ENCODE results near the gene UGT2A1.
"Not testable (repeated sequence)": the region's sequence is repeated elsewhere in the genome, so short reads cannot be mapped to it uniquely, and the experiment has no call there.

Gene UGT2A1

GRCh38 chr4:69668680-69669079 is 15.6 kb upstream of the UGT2A1 start:
- ChIA-PET POLR2A (no interaction called here), CTCF (interaction anchor here (0.8 to 1.4 kb wide), 2 partner anchors 12 to 21 kb away, joined by 3 to 4 read pairs; no protein-coding TSS in a partner anchor)
- no peak for TF ChIP-seq CTCF (IDR thresholded peaks at IDR 0.05; ENCODE audit: control extremely low read depth, extremely low read depth, low read depth, missing control alignments)
- no peak for DNase-seq (ENCODE audit: extremely low spot score)

- DNase-seq (ENCODE audit: extremely low spot score); CTCF ChIA-PET: not testable (repeated sequence)
Observed at GRCh38 chr4:69664009-69664408, 11.0 kb upstream of the UGT2A1 start.

DNA sequence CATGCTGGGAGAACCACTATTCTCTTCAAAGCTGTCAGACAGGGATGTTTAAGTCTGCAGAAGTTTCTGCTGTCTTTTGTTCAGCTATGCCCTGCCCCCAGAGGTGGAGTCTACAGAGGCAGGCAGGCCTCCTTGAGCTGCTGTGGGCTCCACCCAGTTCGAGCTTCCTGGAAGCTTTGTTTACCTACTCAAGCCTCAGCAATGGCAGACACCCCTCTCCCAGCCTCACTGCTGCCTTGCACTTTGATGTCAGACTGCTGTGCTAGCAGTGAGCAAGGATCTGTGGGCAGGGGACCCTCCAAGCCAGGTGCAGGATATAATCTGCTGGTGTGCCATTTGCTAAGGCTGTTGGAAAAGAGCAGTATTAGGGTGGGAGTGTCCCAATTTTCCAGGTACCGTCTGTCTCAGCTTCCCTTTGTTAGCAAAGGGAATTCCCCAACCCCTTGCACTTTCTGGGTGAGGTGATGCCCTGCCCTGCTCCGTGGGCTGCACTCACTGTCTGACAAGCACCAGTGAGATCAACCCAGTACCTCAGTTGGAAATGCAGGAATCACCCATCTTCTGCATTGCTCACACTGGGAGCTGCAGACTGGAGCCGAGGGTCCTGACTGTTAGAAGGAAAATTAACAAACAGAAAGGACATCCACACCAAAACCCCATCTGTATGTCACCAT is 8.2 kb upstream of the UGT2A1 start:
- POLR2A ChIA-PET; CTCF ChIA-PET; DNase-seq (ENCODE audit: extremely low spot score): not testable (repeated sequence)

More at GRCh38 chr4:69664009-69664408, 11.0 kb upstream of the UGT2A1 start:
- POLR2A ChIA-PET, result not testable (repeated sequence)

DNA sequence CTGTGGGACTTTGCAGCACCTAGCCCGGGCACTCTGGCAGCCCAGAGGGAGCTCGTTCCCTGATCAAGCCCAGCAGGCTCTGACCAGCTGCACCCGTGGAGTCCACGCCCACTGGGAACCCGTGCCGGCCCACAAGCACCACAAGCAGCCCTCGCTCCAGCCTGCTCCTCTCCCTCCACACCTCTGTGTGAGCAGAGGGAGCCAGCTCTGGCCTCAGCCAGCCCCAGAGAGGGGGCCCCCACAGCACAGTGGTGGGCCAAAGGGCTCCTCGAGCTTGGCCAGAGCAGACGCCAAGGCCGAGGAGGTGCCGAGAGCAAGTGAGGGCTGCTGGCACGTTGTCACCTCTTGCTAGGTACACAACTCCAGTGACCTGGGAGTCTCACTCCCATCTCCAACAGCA is 5.1 kb upstream of the UGT2A1 start:
- CTCF ChIA-PET, result no interaction called here
- POLR2A ChIA-PET, result no interaction called here
- DNase-seq (ENCODE audit: extremely low spot score), result no peak
- TF ChIP-seq CTCF (IDR thresholded peaks at IDR 0.05; ENCODE audit: control extremely low read depth, extremely low read depth, low read depth, missing control alignments), result no peak

DNA sequence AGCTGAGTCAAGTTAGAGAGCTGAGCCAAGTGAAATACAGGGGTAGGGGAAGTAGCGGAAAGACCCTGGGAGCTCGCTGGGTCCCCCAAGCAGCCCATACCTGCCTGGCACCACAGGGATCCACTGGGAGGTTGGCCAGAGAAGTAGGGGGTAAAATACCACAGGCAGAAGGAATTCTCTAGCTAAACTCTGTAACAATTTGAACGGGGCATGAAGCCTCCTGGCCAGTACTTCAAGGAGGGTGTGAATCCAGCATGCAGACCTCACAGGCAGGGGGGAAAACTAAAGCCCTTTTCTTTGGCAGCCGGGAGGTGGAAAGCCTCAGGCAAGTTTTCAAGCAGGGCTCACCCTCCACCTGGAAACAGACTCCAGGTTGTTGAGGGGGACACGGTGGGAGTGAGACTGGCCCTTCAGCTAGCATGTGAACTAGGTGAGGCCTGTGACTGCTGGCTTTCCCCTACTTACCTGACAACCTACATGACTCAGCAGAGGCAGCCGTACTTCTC is 3.7 kb upstream of the UGT2A1 start:
- no peak for DNase-seq (ENCODE audit: extremely low spot score)
- no peak for TF ChIP-seq CTCF (IDR thresholded peaks at IDR 0.05; ENCODE audit: control extremely low read depth, extremely low read depth, low read depth, missing control alignments)
- ChIA-PET POLR2A (no interaction called here), CTCF (no interaction called here)

DNA sequence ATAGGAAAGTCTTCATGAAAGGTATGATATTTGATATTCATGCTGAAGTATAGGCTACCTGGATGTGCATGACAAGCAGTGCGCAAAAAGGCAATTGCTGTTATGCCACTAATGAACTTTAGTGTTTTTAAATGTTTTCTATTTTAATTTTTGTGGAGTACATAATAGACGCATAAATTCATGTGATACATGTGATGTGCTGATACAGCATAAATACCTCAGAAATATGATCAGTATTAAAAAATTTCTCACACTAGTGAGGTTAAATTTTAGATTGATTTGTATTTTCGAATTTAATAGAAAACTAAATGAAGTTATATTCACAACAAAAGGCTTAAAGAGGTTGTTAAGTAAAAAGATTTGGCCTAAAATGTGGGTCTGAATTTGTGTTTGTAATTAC is 2.2 kb downstream of the UGT2A1 start:
- no peak for TF ChIP-seq CTCF (IDR thresholded peaks at IDR 0.05; ENCODE audit: control extremely low read depth, extremely low read depth, low read depth, missing control alignments)
- ChIA-PET POLR2A (no interaction called here), CTCF (interaction anchor here (1.2 kb wide), 1 partner anchor 28 kb away, joined by 3 read pairs; no protein-coding TSS in a partner anchor)
- DNase-seq (ENCODE audit: extremely low spot score), result no peak

DNA sequence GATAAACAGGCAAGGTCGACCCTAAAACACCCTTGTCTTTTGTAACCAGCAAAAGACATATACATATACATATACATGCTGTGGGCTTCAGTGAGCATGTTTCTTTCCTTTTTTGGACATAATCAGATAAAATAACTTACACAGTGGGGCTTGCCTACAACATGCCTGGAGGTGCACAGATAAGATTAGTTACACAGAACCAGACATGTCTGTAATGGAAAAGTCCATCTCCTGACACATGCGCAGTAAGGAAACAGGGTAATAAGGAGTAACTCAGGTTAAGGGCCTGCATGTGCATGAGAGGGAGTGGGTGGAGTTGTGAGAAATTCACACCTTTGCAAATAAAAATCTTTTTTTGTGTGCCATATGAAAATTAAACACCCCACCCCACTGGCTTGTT is 3.4 kb downstream of the UGT2A1 start:
- ChIA-PET POLR2A (no interaction called here), CTCF (no interaction called here)
- no peak for TF ChIP-seq CTCF (IDR thresholded peaks at IDR 0.05; ENCODE audit: control extremely low read depth, extremely low read depth, low read depth, missing control alignments)
- no peak for DNase-seq (ENCODE audit: extremely low spot score)

GRCh38 chr4:69649207-69649606 is 3.8 kb downstream of the UGT2A1 start:
- TF ChIP-seq CTCF (IDR thresholded peaks at IDR 0.05; ENCODE audit: control extremely low read depth, extremely low read depth, low read depth, missing control alignments), result no peak
- no peak for DNase-seq (ENCODE audit: extremely low spot score)
- POLR2A ChIA-PET, result no interaction called here
- CTCF ChIA-PET, result no interaction called here
